Inflammatory macrophage treated with lipopolysaccharide for 4 hours (primary cell): ENCODE measurements around the gene UGT2B11.
"Not testable (repeated sequence)": the region's sequence is repeated elsewhere in the genome, so short reads cannot be mapped to it uniquely, and the experiment has no call there.

Experiments used
- DNase-seq: peaks from one replicate; pipeline ENCODE4 v3.0.0-alpha.2; 2020

The UGT2B11 gene

DNA sequence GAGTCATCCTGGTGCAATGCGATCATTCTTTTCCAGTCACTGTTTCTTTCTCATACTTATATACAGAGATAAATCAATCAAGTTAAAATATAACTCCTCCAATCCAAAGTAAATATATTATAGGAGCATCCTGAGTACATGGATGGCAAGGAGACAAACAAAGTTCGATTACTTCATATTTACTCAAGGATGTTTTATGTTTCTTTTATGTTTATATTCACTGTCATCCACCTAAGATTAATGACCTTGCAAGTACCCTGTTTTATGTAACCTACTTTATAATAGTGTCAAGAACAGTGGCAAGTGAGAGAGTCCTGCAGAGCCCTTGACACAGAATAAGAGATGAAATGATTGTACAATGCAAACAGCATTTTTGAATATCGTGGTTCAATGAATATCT, at the start of gene UGT2B11:
TSS of gene UGT2B11 (minus strand) at position 33 of the 400 bp plus-strand sequence. CDS start at position 7, 26 bp downstream.
- no peak for DNase-seq

DNA sequence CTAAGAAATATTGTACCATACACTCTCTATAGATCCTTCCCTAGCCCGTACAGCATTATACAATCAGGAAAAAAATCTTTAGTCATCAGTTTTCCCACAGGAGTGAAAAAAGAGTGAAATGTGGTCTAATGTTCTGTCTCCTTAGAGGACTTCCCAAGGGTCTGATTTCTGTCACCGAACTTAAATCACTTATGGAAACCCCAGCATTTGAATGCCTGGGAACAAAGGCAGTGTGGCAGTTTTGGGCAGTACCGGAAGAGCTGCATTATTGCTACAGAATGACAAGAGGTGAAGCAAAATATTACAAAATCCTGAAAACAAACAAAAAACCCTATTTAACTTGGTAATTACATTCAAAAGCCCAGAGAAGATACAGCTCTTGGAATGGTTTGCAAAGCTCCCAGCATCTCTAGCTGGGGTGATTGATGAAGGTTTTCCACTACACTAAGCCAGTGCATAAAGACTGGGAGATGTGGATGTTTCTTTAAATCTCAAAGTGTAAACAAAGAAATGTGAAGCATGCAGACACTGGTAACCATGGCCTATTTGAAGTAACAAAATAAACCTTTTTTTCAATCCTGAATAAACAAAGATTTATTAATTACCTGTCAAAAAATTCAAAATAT, 38.7 kb upstream of the UGT2B11 start:
- DNase-seq = not testable (repeated sequence)

DNA sequence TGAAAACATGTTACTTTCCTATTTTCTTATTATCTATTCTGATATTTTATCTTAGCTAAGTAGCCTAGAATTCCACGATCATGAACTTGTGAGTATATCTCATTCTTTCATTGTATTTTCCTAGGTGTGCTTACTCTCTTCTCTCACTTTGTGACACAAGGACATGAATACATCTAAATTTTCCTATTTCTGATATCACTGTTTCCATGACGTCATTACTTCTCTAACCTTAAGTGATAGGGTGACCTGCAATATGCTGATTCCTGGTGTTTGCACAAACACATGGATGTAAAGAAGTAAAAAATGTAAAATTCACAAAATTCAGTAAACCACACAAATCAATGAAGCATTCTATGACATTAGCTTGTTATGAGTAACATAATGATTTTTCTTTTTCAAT, 36.3 kb upstream of the UGT2B11 start:
- not testable (repeated sequence) for DNase-seq

DNA sequence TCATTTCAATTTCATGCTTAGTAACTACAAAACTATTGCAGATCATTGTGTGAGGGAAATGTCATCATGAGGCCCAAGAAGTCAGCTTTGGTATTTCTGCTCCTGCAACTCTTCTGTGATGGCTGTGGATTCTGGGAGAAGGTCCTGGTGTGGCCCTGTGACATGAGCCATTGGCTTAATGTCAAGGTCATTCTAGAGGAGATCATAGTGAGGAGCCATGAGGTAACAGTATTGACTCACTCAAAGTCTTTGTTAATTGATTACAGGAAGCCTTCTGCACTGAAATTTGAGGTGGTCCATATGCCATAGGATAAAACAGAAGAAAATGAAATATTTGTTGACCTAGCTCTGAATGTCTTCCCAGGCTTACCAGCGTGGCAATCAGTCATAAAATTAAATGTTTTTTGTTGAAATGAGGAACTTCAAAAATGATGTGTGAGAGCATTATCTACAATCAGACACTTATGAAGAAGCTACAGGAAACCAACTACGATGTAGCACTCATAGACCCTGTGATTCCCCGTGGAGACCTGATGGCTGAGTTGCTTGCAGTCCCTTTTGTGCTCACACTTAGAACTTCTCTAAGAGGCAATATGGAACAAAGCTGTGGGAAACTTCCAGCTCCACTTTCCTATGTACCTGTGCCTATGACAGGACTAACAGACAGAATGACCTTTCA, 28.2 kb upstream of the UGT2B11 start:
- DNase-seq = not testable (repeated sequence)

DNA sequence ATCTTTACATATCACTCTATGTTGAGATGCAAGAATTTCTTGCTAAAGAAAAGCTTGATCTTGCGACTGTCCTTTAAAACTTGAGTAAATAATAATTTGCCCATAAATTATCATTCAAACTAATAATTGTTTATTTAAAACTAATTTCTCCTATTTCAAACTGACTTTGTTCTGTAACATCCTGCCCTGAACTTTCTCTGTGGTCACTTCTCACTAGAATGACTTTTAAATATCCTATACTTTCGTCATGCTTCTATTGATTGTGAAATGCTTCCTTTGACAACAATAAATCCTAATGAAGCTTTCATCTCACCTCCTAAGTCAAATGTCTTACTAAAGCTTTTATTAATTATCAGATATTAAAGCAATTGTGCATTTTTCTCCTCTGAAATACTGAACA, 27.2 kb upstream of the UGT2B11 start:
- DNase-seq = not testable (repeated sequence)

DNA sequence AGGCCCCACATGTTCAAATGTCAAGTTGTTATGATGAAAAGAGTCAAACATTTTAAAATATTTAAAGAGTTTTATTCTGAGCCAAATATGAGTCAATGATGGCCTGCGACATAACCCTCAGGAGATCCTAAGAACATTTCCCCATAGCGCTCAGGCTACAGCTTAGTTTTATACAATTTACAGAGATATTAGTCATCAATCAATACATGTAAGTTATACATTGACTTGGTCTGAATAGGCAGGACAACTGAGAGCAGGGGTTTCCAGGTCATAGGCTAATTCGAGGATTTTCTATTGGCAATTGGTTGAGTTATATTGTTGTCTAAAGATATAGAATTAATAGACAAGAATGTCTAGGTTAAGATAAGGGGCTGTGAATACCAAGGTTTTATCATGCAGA, 26.2 kb upstream of the UGT2B11 start:
- not testable (repeated sequence) for DNase-seq

DNA sequence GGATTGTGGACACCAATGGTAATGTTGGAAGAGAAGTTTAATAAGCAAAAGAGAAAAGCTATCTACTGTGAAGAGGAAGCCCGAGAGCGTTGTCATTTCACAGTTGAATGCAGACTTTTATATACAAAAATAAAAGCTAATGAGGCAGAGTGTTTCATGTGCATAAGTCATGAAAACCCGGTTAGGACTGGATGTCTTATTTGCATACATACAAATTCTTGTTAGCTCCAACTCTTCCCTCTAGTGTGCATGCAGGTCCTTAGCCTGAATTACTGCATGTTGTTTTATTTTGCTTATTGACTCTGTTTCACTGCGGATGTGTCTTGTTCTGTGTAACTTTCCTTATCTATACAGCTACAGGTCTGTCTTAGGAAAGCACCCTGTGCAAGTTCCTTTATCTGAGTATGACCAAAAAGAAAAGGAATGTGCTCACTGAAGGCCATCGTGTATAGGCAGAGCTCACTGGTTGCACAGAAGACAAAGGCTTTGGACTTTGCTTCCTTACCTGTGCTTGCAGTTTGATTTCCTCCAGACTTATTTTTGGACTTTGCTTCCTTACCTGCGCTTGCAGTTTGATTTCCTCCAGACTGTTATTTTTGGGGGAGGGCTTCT, 25.1 kb upstream of the UGT2B11 start:
- DNase-seq = no peak

DNA sequence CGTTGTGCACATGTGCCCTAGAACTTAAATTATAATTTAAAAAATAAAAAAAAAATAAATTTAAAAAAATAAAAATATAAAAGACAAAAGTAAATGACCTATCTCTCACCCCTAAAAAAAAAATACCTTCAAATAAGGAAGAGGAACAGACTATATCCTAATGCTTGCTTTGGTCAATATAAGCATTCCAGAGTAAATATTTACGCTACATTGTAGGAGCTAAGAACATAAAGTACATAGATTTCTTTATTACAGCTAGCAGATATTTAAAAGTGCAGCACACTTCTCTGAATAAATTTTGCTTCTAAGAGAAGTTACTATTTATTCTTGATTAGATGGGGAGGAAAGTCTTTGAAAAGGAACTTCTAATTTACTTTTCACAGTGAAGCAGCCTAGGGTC, 24.5 kb upstream of the UGT2B11 start:
- no peak for DNase-seq

DNA sequence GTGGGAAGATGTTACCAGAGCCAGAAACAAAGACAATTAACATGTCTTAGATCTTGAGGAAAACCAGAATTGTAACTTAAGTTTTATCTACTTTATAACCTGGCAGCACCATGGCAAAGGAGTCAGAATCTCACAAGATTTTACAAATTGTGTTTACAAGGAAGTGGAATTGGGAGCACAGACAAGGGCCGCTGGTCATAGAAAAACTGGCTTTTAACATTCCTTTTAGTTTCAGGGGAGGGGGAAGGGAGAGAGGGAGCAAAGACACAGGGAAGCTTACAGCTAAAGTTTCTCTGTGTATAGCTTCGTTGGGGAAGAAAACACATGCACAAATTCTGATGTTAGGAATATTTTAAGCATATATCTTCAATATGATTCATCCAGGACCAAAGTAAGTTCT, 10.3 kb upstream of the UGT2B11 start:
- no peak for DNase-seq

DNA sequence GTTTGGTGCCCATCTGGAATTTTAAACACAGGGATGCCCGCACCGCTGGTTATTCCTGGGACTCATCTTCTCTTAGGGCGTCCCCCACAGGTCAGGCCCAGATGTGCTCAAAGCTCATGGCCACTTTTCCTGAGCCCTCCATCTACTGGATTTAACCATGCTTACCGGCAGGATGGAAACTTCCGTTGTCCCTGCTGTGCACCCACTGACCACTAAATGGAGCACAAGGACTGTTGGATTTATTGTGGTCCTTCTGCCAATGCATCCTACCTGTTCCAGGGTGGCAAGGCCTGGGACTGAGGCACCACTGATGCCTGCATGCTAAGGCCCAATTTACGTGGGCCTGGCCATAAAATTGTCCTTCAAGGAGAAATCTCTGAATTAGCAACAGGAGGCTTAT, 8.7 kb upstream of the UGT2B11 start:
- DNase-seq = not testable (repeated sequence)

DNA sequence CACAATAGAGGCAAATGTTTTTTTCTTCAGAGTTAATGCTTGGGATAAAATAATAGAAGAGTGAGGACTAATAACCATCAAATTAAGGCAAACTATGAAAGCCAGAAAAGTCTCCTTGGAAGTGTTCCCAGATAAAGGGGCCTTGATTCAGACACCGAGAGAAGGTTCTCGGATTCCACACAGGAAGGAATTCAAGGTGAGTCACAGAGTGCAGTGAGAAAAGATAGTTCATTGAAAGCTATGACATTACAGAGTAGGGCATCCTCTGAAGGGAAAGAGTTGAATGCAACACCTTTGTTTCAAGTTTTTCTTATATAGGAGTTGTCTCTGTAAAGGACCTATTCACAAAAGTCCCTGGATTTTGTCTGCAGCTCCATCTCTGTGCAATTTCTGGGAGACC, 3.9 kb upstream of the UGT2B11 start:
- DNase-seq = not testable (repeated sequence)

DNA sequence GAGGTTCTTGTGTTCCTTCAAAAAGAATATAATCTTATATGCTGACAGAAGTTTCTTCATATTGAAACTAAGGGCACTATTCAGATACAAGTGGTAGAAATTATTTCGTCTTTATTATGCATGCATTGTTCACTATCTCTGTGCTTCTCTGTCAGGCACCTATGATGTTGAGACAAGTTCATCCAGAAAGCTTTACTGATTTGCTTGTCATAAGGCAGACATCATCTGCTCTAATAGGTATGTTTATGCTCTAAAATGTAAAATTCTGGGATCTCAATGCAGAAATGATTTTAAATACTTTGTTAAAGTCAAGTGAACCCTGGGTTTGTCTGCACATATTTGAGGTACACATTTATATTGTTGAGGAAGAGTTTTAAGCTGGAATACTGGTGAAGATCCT, 3.6 kb downstream of the UGT2B11 start:
- no peak for DNase-seq

DNA sequence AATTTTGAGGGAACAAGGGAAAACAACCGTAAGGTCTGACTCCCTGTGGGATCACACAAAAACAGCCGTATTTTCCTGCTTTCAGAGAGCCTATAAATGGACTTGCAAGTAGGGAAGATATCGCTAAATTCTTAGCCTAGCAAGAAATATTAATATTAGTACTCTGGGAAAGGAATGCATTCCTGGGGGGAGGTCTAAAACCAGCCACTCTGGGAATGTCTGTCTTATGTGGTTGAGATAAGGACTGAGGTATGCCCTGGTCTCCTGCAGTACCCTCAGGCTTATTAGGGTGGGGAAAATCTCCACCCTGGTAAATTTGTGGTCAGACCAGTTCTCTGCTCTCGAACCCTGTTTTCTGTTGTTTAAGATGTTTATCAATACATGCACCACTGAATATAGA, 16.0 kb downstream of the UGT2B11 start:
- DNase-seq = not testable (repeated sequence)

DNA sequence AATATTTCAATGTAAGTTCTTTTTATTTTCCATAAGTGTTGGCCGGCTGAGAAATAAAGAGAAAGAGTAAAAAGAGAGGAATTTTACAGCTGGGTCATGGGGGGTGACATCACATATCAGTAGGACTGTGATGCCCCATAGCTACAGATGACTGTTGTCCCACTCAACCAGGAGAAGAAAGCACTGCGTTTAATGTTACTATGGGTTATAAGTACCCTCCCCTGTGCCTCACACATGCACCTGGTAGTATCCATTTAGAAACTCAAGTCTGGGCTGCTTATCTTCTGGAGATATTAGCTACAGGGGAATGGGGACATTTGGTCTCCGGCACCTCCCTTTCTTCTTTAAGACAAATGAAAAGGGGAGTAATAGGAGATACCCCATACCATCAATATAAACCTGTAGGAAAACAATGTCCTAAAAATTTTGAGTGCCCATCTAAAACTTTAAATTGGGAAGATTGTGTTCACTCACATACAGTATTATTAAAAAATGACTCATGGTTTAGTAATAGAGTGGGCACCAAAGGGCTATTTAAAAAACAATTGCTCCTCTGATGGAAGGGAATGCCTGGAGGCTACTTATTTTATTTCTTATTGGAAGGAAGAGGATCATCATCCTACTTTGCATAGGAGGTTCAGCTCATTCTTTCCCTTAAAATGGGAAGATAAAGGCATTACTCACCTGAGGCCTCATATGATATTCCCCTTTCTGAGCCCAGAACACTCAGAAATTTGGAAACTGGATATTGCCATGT, 18.2 kb downstream of the UGT2B11 start:
- no peak for DNase-seq

DNA sequence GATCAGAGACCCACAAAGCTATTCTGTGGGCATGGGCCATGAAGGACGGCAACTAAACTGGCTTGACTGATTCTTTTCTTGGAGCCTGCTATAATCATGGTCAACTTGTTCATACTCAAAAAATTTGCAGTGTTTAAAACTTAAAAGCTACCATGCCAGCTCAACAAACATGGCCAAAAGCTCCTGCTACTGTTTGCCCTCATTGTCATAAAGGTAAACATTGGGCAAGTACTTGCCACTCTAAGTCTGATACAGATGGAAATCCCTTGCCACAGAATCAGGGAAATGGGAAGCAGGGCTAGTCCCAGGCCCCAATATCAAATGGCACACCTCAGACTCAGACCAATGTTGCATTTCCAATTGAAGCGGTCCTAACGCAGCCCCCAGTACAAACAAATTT, 20.4 kb downstream of the UGT2B11 start:
- DNase-seq = no peak

DNA sequence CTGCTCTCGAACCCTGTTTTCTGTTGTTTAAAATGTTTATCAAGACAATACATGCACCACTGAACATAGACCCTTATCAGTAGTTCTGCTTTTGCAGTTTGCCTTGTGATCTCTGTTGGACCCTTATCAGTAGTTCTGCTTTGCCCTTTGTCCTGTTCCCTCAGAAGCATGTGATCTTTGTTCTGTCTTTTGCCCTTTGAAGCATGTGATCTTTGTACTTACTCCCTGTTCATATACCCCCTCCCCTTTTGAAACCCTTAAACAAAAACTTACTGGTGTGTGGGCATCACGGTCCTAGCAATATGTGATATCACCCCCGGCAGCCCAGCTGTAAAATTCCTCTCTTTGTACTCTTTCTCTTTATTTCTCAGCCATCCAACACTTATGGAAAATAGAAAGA, 22.6 kb downstream of the UGT2B11 start:
- DNase-seq = not testable (repeated sequence)

DNA sequence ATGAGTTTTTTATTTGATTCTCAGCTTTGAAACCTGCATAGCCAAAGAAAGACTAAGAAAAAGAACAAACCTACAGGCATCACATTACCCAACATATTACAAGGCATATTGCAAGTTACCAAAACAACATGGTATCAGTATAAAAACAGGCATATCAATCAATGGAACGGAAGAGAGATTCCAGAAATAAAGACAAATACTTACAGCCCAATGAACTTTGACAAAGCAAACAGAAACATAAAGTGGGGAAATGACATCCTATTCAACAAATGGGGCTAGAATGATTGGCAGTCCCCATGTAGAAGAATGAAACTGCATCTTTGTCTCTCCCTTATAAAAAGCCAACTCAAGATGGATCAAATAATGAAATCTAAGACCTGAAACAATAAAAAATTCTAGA, 23.9 kb downstream of the UGT2B11 start:
- not testable (repeated sequence) for DNase-seq

DNA sequence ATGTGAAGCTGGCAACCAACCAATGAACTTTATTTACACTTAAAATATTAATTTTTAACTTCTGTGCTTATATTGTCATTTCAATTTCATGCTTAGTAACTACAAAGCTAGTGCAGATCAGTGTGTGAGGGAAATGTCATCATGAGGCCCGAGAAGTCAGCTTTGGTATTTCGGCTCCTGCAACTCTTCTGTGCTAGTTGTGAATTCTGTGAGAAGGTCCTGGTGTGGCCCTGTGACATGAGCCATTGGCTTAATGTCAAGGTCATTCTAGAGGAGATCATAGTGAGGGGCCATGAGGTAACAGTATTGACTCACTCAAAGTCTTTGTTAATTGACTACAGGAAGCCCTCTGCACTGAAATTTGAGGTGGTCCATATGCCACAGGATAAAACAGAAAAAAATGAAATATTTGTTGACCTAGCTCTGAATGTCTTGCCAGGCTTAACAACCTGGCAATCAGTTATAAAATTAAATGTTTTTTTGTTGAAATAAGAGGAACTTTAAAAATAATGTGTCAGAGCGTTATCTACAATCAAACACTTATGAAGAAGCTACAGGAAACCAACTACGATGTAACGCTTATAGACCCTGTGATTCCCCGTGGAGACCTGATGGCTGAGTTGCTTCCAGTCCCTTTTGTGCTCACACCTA, 32.9 kb downstream of the UGT2B11 start:
- DNase-seq = not testable (repeated sequence)

DNA sequence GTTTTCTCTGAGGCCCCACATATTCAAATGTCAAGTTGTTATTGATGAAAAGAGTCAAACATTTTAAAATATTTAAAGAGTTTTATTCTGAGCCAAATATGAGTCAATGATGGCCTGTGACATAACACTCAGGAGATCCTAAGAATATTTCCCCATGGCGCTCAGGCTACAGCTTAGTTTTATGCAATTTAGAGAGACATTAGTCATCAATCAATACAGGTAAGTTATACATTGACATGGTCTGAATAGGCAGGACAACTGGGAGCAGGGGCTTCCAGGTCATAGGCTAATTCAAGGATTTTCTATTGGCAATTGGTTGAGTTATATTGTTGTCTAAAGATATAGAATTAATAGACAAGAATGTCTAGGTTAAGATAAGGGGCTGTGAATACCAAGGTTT, 34.7 kb downstream of the UGT2B11 start:
- DNase-seq = not testable (repeated sequence)

DNA sequence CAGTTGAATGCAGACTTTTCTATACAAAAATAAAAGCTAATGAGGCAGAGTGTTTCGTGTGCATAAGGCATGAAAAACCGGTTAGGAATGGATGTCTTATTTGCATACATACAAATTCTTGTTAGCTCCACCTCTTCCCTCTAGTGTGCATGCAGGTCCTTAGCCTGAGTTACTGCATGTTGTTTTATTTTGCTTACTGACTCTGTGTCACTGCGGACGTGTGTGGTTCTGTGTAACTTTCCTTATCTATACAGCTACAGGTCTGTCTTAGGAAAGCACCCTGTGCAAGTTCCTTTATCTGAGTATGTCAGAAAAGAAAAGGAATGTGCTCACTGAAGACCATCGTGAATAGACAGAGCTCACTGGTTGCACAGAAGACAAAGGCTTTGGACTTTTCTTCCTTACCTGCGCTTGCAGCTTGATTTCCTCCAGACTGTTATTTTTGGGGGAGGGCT, 35.8 kb downstream of the UGT2B11 start:
- DNase-seq = not testable (repeated sequence)

DNA sequence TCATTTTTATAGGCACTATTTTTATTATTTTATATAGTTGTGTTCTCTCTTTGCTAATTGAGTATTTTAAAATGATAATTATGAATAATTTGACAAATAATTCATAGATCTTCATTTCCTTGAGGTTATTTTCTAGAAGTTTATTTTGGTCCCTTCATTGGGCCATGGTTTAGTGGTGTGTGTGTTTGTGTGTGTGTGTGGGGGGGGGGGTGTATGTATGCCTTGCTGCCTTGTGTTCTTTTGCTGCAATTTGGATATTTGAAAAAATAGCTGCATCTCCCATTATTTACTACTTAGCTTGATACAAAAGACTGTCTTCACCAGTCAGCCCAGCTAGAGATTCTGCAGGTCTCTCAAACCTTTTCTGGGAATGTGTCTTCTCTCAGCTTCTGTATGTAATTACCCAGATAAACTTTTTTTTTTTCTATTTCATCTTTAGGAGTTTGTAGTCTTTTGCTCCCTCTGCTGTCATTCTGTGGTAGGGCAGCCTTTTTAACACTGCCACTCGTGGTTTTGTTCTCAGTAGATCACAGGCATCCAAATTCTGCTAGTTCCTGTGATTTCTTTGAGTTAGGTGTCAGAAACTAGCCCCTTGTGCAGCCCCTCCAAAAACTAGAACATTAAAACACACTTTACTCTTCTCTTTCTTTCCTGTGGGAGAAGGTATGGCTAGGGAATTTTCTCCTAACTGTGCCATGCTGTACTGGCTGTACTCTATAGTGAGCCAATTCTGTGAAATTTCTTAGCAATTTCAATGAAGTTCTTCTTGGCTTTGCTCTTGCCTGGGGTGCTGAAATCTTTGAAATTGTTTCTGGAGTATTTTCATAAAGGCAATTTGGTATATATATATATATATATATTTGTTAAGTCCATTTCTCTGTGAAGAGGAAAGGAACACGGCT, 44.1 kb downstream of the UGT2B11 start:
- DNase-seq = peak; percentile 16

DNA sequence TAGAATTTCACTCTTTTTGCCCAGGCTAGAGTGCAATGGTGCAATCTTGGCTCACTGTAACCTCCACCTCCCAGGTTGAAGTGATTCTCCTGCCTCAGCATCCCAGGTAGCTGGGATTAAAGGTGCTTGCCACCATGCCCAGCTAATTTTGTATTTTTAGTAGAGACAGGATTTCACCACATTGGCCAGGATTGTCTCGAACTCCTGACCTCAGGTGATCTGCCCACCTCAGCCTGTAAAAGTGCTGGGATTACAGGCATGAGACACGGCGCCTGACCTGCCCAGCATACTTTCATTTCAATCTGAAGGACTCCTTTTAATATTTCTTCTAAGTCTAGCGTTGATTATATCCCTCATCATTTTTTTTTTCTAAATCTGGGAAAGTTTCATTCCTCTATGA, 45.4 kb downstream of the UGT2B11 start:
- DNase-seq = not testable (repeated sequence)
